HEK293 (cell line): Measurements from ENCODE around the gene TMEM205.
A peak's percentile ranks its signal among the peaks of the same experiment; 100 is the strongest.

ENCODE experiments used
- EGR2 ChIP-seq: fragments of 450-650 bp; formaldehyde crosslinking; IDR thresholded peaks from 2 replicates; pipeline ENCODE4 v1.5.1; 2016; ENCODE audit warnings: low read depth, missing biosample characterization, missing genetic modification characterization
- GLI2 ChIP-seq: fragments of 450-650 bp; formaldehyde crosslinking; IDR thresholded peaks from 2 replicates; pipeline ENCODE4; 2017; ENCODE audit warnings: missing biosample characterization, missing genetic modification characterization, low read depth, borderline replicate concordance
- HOXA7 ChIP-seq: sonication (generic); formaldehyde crosslinking; IDR thresholded peaks from 2 replicates; pipeline ENCODE4 v1.8.1; 2022; ENCODE audit warnings: missing genetic modification reagents, borderline replicate concordance
- PRDM2 ChIP-seq: fragments of 450-650 bp; formaldehyde crosslinking; IDR thresholded peaks from 2 replicates; pipeline ENCODE4 v1.5.1; 2016; ENCODE audit warnings: missing biosample characterization, missing genetic modification characterization, borderline replicate concordance
- SP2 ChIP-seq: fragments of 450-650 bp; formaldehyde crosslinking; IDR thresholded peaks from 2 replicates; pipeline ENCODE4 v1.5.1; 2016; ENCODE audit warnings: missing biosample characterization, missing genetic modification characterization
- ZBTB21 ChIP-seq: fragments of 450-650 bp; formaldehyde crosslinking; IDR thresholded peaks from 2 replicates; pipeline ENCODE4 v1.5.1; 2017; ENCODE audit warnings: missing biosample characterization, missing genetic modification characterization
- ZEB2 ChIP-seq: fragments of 450-650 bp; formaldehyde crosslinking; IDR thresholded peaks from 2 replicates; pipeline ENCODE4 v1.5.1; 2016; ENCODE audit warnings: missing biosample characterization, missing genetic modification characterization
- ZNF112 ChIP-seq: fragments of 450-650 bp; formaldehyde crosslinking; IDR thresholded peaks from 2 replicates; pipeline ENCODE4 v1.5.0; 2017; ENCODE audit warnings: missing biosample characterization, missing genetic modification characterization
- ZNF138 ChIP-seq: fragments of 450-650 bp; formaldehyde crosslinking; IDR thresholded peaks from 2 replicates; pipeline ENCODE4 v1.5.1; 2016; ENCODE audit warnings: missing biosample characterization, missing genetic modification characterization, borderline replicate concordance
- ZNF174 ChIP-seq: fragments of 450-650 bp; formaldehyde crosslinking; IDR thresholded peaks from 2 replicates; pipeline ENCODE4 v1.5.0; 2017; ENCODE audit warnings: missing biosample characterization, mild to moderate bottlenecking, missing genetic modification characterization
- ZNF274 ChIP-seq, 2 experiments: fragments of 200-500 bp in 1 of 2; fragments of 450-650 bp in 1 of 2; sonication (Bioruptor generic) in 1 of 2; formaldehyde crosslinking in 1 of 2; IDR thresholded peaks; 2 replicates each; pipeline versions ENCODE4 v1.5.1 to v1.6.1; 2014 to 2016; ENCODE audit warnings: borderline replicate concordance in 1 of 2, inconsistent platforms in 1 of 2, low read length in 1 of 2, missing biosample characterization in 1 of 2, missing genetic modification characterization in 1 of 2
- ZNF394 ChIP-seq: fragments of 450-650 bp; formaldehyde crosslinking; IDR thresholded peaks from 2 replicates; pipeline ENCODE4 v1.5.1; 2016; ENCODE audit warnings: missing biosample characterization, missing genetic modification characterization, mild to moderate bottlenecking, moderate library complexity, borderline replicate concordance
- ZNF433 ChIP-seq: fragments of 450-650 bp; formaldehyde crosslinking; IDR thresholded peaks from 2 replicates; pipeline ENCODE4 v1.5.1; 2016; ENCODE audit warnings: missing biosample characterization, missing genetic modification characterization, low read depth
- ZNF488 ChIP-seq: fragments of 450-650 bp; formaldehyde crosslinking; IDR thresholded peaks from 2 replicates; pipeline ENCODE4 v1.5.1; 2016; ENCODE audit warnings: missing biosample characterization, missing genetic modification characterization
- ZNF518A ChIP-seq: fragments of 450-650 bp; formaldehyde crosslinking; conservative IDR thresholded peaks from 2 replicates; pipeline ENCODE4 v1.5.1; 2016; ENCODE audit warnings: low read depth, missing biosample characterization, missing genetic modification characterization
- ZNF585B ChIP-seq: fragments of 450-650 bp; formaldehyde crosslinking; IDR thresholded peaks from 2 replicates; pipeline ENCODE4 v1.5.1; 2016; ENCODE audit warnings: missing biosample characterization, missing genetic modification characterization
- ZNF596 ChIP-seq: fragments of 450-650 bp; IDR thresholded peaks from 2 replicates; pipeline ENCODE4 v1.5.0; 2018; ENCODE audit warnings: missing biosample characterization, mild to moderate bottlenecking, missing genetic modification characterization, moderate library complexity
- ZNF624 ChIP-seq: fragments of 450-650 bp; formaldehyde crosslinking; IDR thresholded peaks from 2 replicates; pipeline ENCODE4 v1.5.1; 2017; ENCODE audit warnings: missing biosample characterization, missing genetic modification characterization
- ZNF629 ChIP-seq: fragments of 450-650 bp; formaldehyde crosslinking; IDR thresholded peaks from 2 replicates; pipeline ENCODE4 v1.5.1; 2017; ENCODE audit warnings: missing biosample characterization, missing genetic modification characterization
- ZNF701 ChIP-seq: fragments of 450-650 bp; formaldehyde crosslinking; IDR thresholded peaks from 2 replicates; pipeline ENCODE4 v1.5.1; 2016; ENCODE audit warnings: missing biosample characterization, missing genetic modification characterization
- ZNF707 ChIP-seq: fragments of 450-650 bp; formaldehyde crosslinking; IDR thresholded peaks from 2 replicates; pipeline ENCODE4 v1.5.1; 2016; ENCODE audit warnings: missing biosample characterization, missing genetic modification characterization
- ZNF76 ChIP-seq: fragments of 450-650 bp; formaldehyde crosslinking; IDR thresholded peaks from 2 replicates; pipeline ENCODE4; 2016; ENCODE audit warnings: low read depth, missing biosample characterization, missing genetic modification characterization, borderline replicate concordance
- ZNF776 ChIP-seq: fragments of 450-650 bp; formaldehyde crosslinking; IDR thresholded peaks from 2 replicates; pipeline ENCODE4 v1.5.0; 2017; ENCODE audit warnings: missing biosample characterization, missing genetic modification characterization, borderline replicate concordance
- ZNF777 ChIP-seq: fragments of 450-650 bp; formaldehyde crosslinking; IDR thresholded peaks from 2 replicates; pipeline ENCODE4 v1.5.1; 2017; ENCODE audit warnings: missing biosample characterization, missing genetic modification characterization, borderline replicate concordance
- ZNF791 ChIP-seq: fragments of 450-650 bp; formaldehyde crosslinking; IDR thresholded peaks from 2 replicates; pipeline ENCODE4 v1.5.1; 2016; ENCODE audit warnings: missing biosample characterization, missing genetic modification characterization
- TF ChIP-seq, protein P1 (sequence below): fragments of 450-650 bp; formaldehyde crosslinking; IDR thresholded peaks from 2 replicates; pipeline ENCODE4 v1.5.1; 2016; ENCODE audit warnings: missing biosample characterization, missing genetic modification characterization

TMEM205 gene

GRCh38 chr19:11382898-11383705, 37.0 kb upstream of the TMEM205 start (continued):
- TF ChIP-seq ZNF274 (IDR thresholded peaks at IDR 0.05; ENCODE audit: low read length) (no peak), ZNF274 (tag by site-specific recombination; IDR thresholded peaks at IDR 0.05; ENCODE audit: borderline replicate concordance) (no peak), HOXA7 (CRISPR knock-in tag) (no peak), ZNF76 (no peak), ZNF394 (tag by site-specific recombination) (peak; percentile 83), ZNF433 (tag by site-specific recombination) (no peak), ZNF174 (no peak), ZNF701 (tag by site-specific recombination) (no peak), ZNF777 (tag by site-specific recombination) (peak; percentile 87; the same call in 1 of the 2 replicates), ZNF629 (tag by site-specific recombination) (peak; percentile 51; the same call in 1 of the 2 replicates), ZBTB21 (tag by site-specific recombination) (no peak), ZNF488 (tag by site-specific recombination) (no peak), ZEB2 (tag by site-specific recombination) (peak; percentile 71; the same call in 1 of the 2 replicates), ZNF518A (tag by site-specific recombination) (no peak), PRDM2 (no peak), ZNF596 (tag by site-specific recombination) (no peak), ZNF791 (tag by site-specific recombination) (no peak), ZNF138 (no peak), ZNF624 (no peak), ZNF776 (tag by site-specific recombination) (no peak), ZNF112 (tag by site-specific recombination) (no peak), GLI2 (tag by site-specific recombination) (no peak; the same call in 1 of the 2 replicates), ZNF707 (tag by site-specific recombination) (no peak), SP2 (tag by site-specific recombination) (peak; percentile 89), ZNF585B (tag by site-specific recombination) (no peak), EGR2 (peak; percentile 32; the same call in 1 of the 2 replicates)
- TF ChIP-seq, protein P1, sequence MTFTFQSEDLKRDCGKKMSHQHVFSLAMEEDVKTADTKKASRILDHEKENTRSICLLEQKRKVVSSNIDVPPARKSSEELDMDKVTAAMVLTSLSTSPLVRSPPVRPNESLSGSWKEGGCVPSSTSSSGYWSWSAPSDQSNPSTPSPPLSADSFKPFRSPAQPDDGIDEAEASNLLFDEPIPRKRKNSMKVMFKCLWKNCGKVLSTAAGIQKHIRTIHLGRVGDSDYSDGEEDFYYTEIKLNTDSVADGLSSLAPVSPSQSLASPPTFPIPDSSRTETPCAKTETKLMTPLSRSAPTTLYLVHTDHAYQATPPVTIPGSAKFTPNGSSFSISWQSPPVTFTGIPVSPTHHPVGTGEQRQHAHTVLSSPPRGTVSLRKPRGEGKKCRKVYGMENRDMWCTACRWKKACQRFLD: no peak
